Caco-2 (cell line): Measurements from ENCODE around the gene ZW10. TPM values are rescaled to one million over a fixed set of nuclear protein-coding genes. Genes with fewer than 3 reads are reported as not detected.

Source experiments
- BruUV-seq: library from RNA; stranded (reverse); fragments of 400-500 nt; replicated peaks from 2 replicates; lab custom pipeline; 2021; lab: Mats Ljungman, UMichigan
- CTCF ChIA-PET: fragments of 300-600 bp; sonication (Branson Sonifier 250); formaldehyde crosslinking; loops from one replicate; lab custom pipeline; 2022; ENCODE audit warnings: antibody characterized with exemption; lab: Charles Lee
- POLR2A ChIA-PET: fragments of 300-600 bp; sonication (Branson Sonifier 250); formaldehyde crosslinking; loops from one replicate; lab custom pipeline; 2022; ENCODE audit warnings: antibody characterized with exemption; lab: Charles Lee
- DNase-seq, 2 experiments: peaks; one replicate each; pipeline versions ENCODE4 v3.0.0 to v3.0.0-alpha.2; 2020 to 2022
- H3K27me3 ChIP-seq: replicated peaks from 2 replicates; pipeline ENCODE4 v1.6.0; 2011; ENCODE audit warnings: low read length; ENCODE audit not compliant: control insufficient read depth, insufficient read depth
- H3K36me3 ChIP-seq: 2 replicates; pipeline ENCODE4 v1.5.1; 2011; ENCODE audit warnings: low read length; ENCODE audit not compliant: control insufficient read depth, insufficient read depth
- H3K4me1 ChIP-seq: fragments of 250-450 bp; sonication (Bioruptor Pico); 2 replicates; pipeline ENCODE4 v1.5.1; 2020; ENCODE audit warnings: mild to moderate bottlenecking
- H3K4me3 ChIP-seq: 2 replicates; pipeline ENCODE4 v1.5.1; 2011; ENCODE audit warnings: low read depth, mild to moderate bottlenecking, control low read depth, low read length
- H3K9me3 ChIP-seq: fragments of 250-450 bp; sonication (Bioruptor Pico); 2 replicates; pipeline ENCODE4 v1.5.1; 2020; ENCODE audit warnings: mild to moderate bottlenecking, moderate library complexity
- H3K27ac Mint-ChIP-seq: one replicate; pipeline ENCODE4 v1.8.0; 2022; ENCODE audit warnings: mixed read lengths; ENCODE audit not compliant: unreplicated experiment
- H3K27me3 Mint-ChIP-seq: one replicate; pipeline ENCODE4 v1.8.0; 2022; ENCODE audit warnings: mixed read lengths; ENCODE audit not compliant: insufficient read depth, unreplicated experiment
- H3K36me3 Mint-ChIP-seq: one replicate; pipeline ENCODE4 v1.8.0; 2022; ENCODE audit warnings: mild to moderate bottlenecking, mixed read lengths; ENCODE audit not compliant: insufficient read depth, unreplicated experiment
- H3K4me1 Mint-ChIP-seq: one replicate; pipeline ENCODE4 v1.8.0; 2022; ENCODE audit warnings: low read depth, mixed read lengths; ENCODE audit not compliant: unreplicated experiment
- H3K4me3 Mint-ChIP-seq: one replicate; pipeline ENCODE4 v1.8.0; 2022; ENCODE audit warnings: mild to moderate bottlenecking, moderate library complexity, mixed read lengths; ENCODE audit not compliant: unreplicated experiment
- H3K9me3 Mint-ChIP-seq: one replicate; pipeline ENCODE4 v1.8.0; 2022; ENCODE audit warnings: mixed read lengths; ENCODE audit not compliant: unreplicated experiment
- CTCF ChIP-seq, 2 experiments: fragments of 200-600 bp in 1 of 2; IDR thresholded peaks; 1 replicate in 1 of 2; 2 replicates in 1 of 2; pipeline versions ENCODE4 v1.5.1 to v1.8.0; 2011 to 2022; ENCODE audit warnings: antibody characterized with exemption in 1 of 2, control low read depth in 1 of 2, inconsistent platforms in 1 of 2, low read depth in 1 of 2, low read length in 1 of 2, mild to moderate bottlenecking in 1 of 2, moderate library complexity in 1 of 2; ENCODE audit not compliant: insufficient read depth in 1 of 2, severe bottlenecking in 1 of 2, unreplicated experiment in 1 of 2
- intact Hi-C: fragments of 100-400 bp; cut with micrococcal nuclease; formaldehyde crosslinking; loops from one replicate; pipeline ENCODE4 v1.10.0; 2022; ENCODE audit not compliant: unreplicated experiment
- total RNA-seq: library from RNA; stranded (reverse); gene quantifications from 2 replicates; pipeline ENCODE4 v1.2.3, GENCODE V29; 2022

ZW10 gene
- total RNA-seq, 1 experiment from 2014 or later = 43.1 TPM

GRCh38 chr11:113685654-113686359 lies 87.7 kb downstream of the ZW10 start:
- Mint-ChIP-seq H3K4me1 (peaks cover 21% of the 10 kb centered on the region), H3K27me3 (no peaks in the 10 kb centered on the region), H3K4me3 (no peak overlapping the region), H3K9me3 (no peaks in the 10 kb centered on the region), H3K36me3 (no peaks in the 10 kb centered on the region), H3K27ac (peak overlapping the region; percentile 24)
- no peaks in the 10 kb centered on the region for H3K9me3 ChIP-seq
- DNase-seq = no peak
- H3K36me3 ChIP-seq = peaks cover 2% of the 10 kb centered on the region
- BruUV-seq = no TSS peak
- POLR2A ChIA-PET = no interaction called here
- H3K27me3 ChIP-seq = no peaks in the 10 kb centered on the region
- no peak for TF ChIP-seq CTCF (IDR thresholded peaks at IDR 0.05; ENCODE audit: insufficient read depth in 1 of 2, low read depth in 1 of 2, low read length in 1 of 2, severe bottlenecking in 1 of 2, unreplicated experiment in 1 of 2)
- CTCF ChIA-PET = no interaction called here
- peaks cover 17% of the 10 kb centered on the region for H3K4me1 ChIP-seq
- H3K4me3 ChIP-seq = no peak overlapping the region
- intact Hi-C loops = no loop called here

GRCh38 chr11:113684496-113684895 lies 89.0 kb downstream of the ZW10 start:
- peaks cover 13% of the 10 kb centered on the region for H3K4me1 Mint-ChIP-seq
- BruUV-seq = no TSS peak
- Histone ChIP-seq H3K27me3 (no peaks in the 10 kb centered on the region), H3K36me3 (no peaks in the 10 kb centered on the region), H3K9me3 (no peaks in the 10 kb centered on the region), H3K4me3 (no peak overlapping the region), H3K4me1 (peaks cover 10% of the 10 kb centered on the region)
- no peaks in the 10 kb centered on the region for H3K36me3 Mint-ChIP-seq
- H3K9me3 Mint-ChIP-seq = no peaks in the 10 kb centered on the region
- DNase-seq = no peak
- peak overlapping the region; percentile 18 for H3K27ac Mint-ChIP-seq
- H3K27me3 Mint-ChIP-seq = no peaks in the 10 kb centered on the region
- H3K4me3 Mint-ChIP-seq = no peak overlapping the region
- ChIA-PET CTCF (interaction anchor here (0.9 kb wide), 1 partner anchor 17 kb away, joined by 4 read pairs; no protein-coding TSS in a partner anchor), POLR2A (no interaction called here)
- no peak for TF ChIP-seq CTCF (IDR thresholded peaks at IDR 0.05; ENCODE audit: insufficient read depth in 1 of 2, low read depth in 1 of 2, low read length in 1 of 2, severe bottlenecking in 1 of 2, unreplicated experiment in 1 of 2)
- intact Hi-C loops = no loop called here

- Histone ChIP-seq H3K4me3 (no peak overlapping the region), H3K27me3 (no peaks in the 10 kb centered on the region), H3K36me3 (no peaks in the 10 kb centered on the region), H3K9me3 (no peaks in the 10 kb centered on the region), H3K4me1 (peaks cover 10% of the 10 kb centered on the region)
- ChIA-PET POLR2A (no interaction called here), CTCF (no interaction called here)
- BruUV-seq = no TSS peak
- intact Hi-C loops = no loop called here
- no peak for DNase-seq
- Mint-ChIP-seq H3K27me3 (no peaks in the 10 kb centered on the region), H3K4me1 (peaks cover 13% of the 10 kb centered on the region), H3K4me3 (no peak overlapping the region), H3K9me3 (no peaks in the 10 kb centered on the region), H3K36me3 (no peaks in the 10 kb centered on the region), H3K27ac (peak overlapping the region; percentile 17)
- TF ChIP-seq CTCF (IDR thresholded peaks at IDR 0.05; ENCODE audit: insufficient read depth in 1 of 2, low read depth in 1 of 2, low read length in 1 of 2, severe bottlenecking in 1 of 2, unreplicated experiment in 1 of 2) = no peak
Measured at GRCh38 chr11:113683481-113684046, 89.9 kb downstream of the ZW10 start.

Other genes with a start within 250 kb of the ZW10 start
- gene TMPRSS5, start 67.4 kb downstream of the ZW10 start, total RNA-seq = 2.4 and 2.7 TPM in 2 replicates
- not detected in 2 replicates for gene CLDN25, start 6.1 kb upstream of the ZW10 start, total RNA-seq
- gene USP28, start 101.9 kb upstream of the ZW10 start, total RNA-seq = 63.8 and 74.4 TPM in 2 replicates
- gene HTR3B, start 131.1 kb upstream of the ZW10 start, total RNA-seq = not detected in 2 replicates
- gene HTR3A, start 201.4 kb upstream of the ZW10 start, total RNA-seq = not detected in 2 replicates